Measurements from ENCODE around the gene LOXL3. TPM values are rescaled to one million over a fixed set of nuclear protein-coding genes. Genes with fewer than 3 reads are reported as not detected.

The LOXL3 gene
- polyA plus RNA-seq, 1 donor (not counting 4 experiments of a cell fraction or from before 2014, with no cell fraction given): 0.21 TPM

GRCh38 chr2:74575320-74575719 lies 21.6 kb upstream of the LOXL3 start:
- H3K4me3 ChIP-seq (ENCODE audit: control insufficient read depth in 2 of 3, extremely low read depth in 1 of 3, insufficient read depth in 2 of 3, low read depth in 1 of 3, low read length in 3 of 3): no peak overlapping the region
- FAIRE-seq: no peak
- dilution Hi-C loops (cut with MboI; ENCODE audit: extremely low pct_ligation_motif_present, low sequenced_read_pairs): no loop called here

GRCh38 chr2:74573747-74574562 lies 20.2 kb upstream of the LOXL3 start:
- Histone ChIP-seq H3K27ac (ENCODE audit: control insufficient read depth, insufficient read depth, low read length) (no peak overlapping the region), H3K4me2 (ENCODE audit: control insufficient read depth, extremely low read depth, insufficient read depth, low read depth, low read length) (peak overlapping the region; percentile 46), H3K4me3 (ENCODE audit: control insufficient read depth in 2 of 3, extremely low read depth in 1 of 3, insufficient read depth in 2 of 3, low read depth in 1 of 3, low read length in 3 of 3) (peak overlapping the region in 2 of 3 experiments; percentile 7 to 24), H3K4me1 (ENCODE audit: control insufficient read depth, extremely low read depth, insufficient read depth, low read length) (peaks cover 12% of the 10 kb centered on the region), H3K9me1 (ENCODE audit: control insufficient read depth, extremely low read depth, insufficient read depth, low read length) (no peaks in the 10 kb centered on the region), H3K27me3 (ENCODE audit: control insufficient read depth, extremely low read depth, insufficient read depth, low read length) (no peaks in the 10 kb centered on the region), H2AFZ (ENCODE audit: control insufficient read depth, low read length) (peak overlapping the region; percentile 64), H3K9ac (ENCODE audit: control insufficient read depth, extremely low read depth, insufficient read depth, low read length) (no peak overlapping the region), H4K20me1 (ENCODE audit: control insufficient read depth, extremely low read depth, insufficient read depth, low read length) (no peaks in the 10 kb centered on the region), H3K36me3 (ENCODE audit: control insufficient read depth in 2 of 2, extremely low read depth in 1 of 2, insufficient read depth in 2 of 2, low read length in 2 of 2) (no peaks in the 10 kb centered on the region), H3K9me3 (ENCODE audit: control insufficient read depth, low read depth, low read length) (no peaks in the 10 kb centered on the region), H3K79me2 (ENCODE audit: control insufficient read depth, insufficient read depth, low read length) (no peaks in the 10 kb centered on the region)
- TF ChIP-seq CTCF (optimal IDR thresholded peaks at IDR 0.05 in 1 of 3, IDR thresholded peaks at IDR 0.05 in 1 of 3, conservative IDR thresholded peaks at IDR 0.05 in 1 of 3; ENCODE audit: extremely low read depth in 1 of 3, insufficient read depth in 2 of 3, low read length in 3 of 3) (no peak), EZH2 (IDR thresholded peaks at IDR 0.05; ENCODE audit: low read length) (no peak)
- peak; percentile 73 for FAIRE-seq
- DNase-seq (ENCODE audit: low read depth, low spot score): peak; percentile 50
- dilution Hi-C loops (cut with MboI; ENCODE audit: extremely low pct_ligation_motif_present, low sequenced_read_pairs): no loop called here

More at GRCh38 chr2:74575320-74575719, 21.6 kb upstream of the LOXL3 start:
- H3K4me2 ChIP-seq (ENCODE audit: control insufficient read depth, extremely low read depth, insufficient read depth, low read depth, low read length): no peak overlapping the region
- H3K9ac ChIP-seq (ENCODE audit: control insufficient read depth, extremely low read depth, insufficient read depth, low read length): no peak overlapping the region
- H2AFZ ChIP-seq (ENCODE audit: control insufficient read depth, low read length): no peak overlapping the region
- no peaks in the 10 kb centered on the region for H3K36me3 ChIP-seq (ENCODE audit: control insufficient read depth in 2 of 2, extremely low read depth in 1 of 2, insufficient read depth in 2 of 2, low read length in 2 of 2)
- H4K20me1 ChIP-seq (ENCODE audit: control insufficient read depth, extremely low read depth, insufficient read depth, low read length): no peaks in the 10 kb centered on the region
- no peak overlapping the region for H3K27ac ChIP-seq (ENCODE audit: control insufficient read depth, insufficient read depth, low read length)
- H3K9me3 ChIP-seq (ENCODE audit: control insufficient read depth, low read depth, low read length): no peaks in the 10 kb centered on the region
- H3K27me3 ChIP-seq (ENCODE audit: control insufficient read depth, extremely low read depth, insufficient read depth, low read length): no peaks in the 10 kb centered on the region
- TF ChIP-seq CTCF (optimal IDR thresholded peaks at IDR 0.05 in 1 of 3, IDR thresholded peaks at IDR 0.05 in 1 of 3, conservative IDR thresholded peaks at IDR 0.05 in 1 of 3; ENCODE audit: extremely low read depth in 1 of 3, insufficient read depth in 2 of 3, low read length in 3 of 3): no peak
- TF ChIP-seq EZH2 (IDR thresholded peaks at IDR 0.05; ENCODE audit: low read length): no peak
- no peak for DNase-seq (ENCODE audit: low read depth, low spot score)
- no peaks in the 10 kb centered on the region for H3K79me2 ChIP-seq (ENCODE audit: control insufficient read depth, insufficient read depth, low read length)
- no peaks in the 10 kb centered on the region for H3K9me1 ChIP-seq (ENCODE audit: control insufficient read depth, extremely low read depth, insufficient read depth, low read length)
- H3K4me1 ChIP-seq (ENCODE audit: control insufficient read depth, extremely low read depth, insufficient read depth, low read length): peaks cover 12% of the 10 kb centered on the region

Measured in keratinocyte (primary cell).